CD4-positive, alpha-beta T cell (primary cell): ENCODE data around the gene USP32. TPM values are rescaled to one million over a fixed set of nuclear protein-coding genes. Genes with fewer than 3 reads are reported as not detected.

Source experiments
- ATAC-seq: fragments of 200-7000 bp; cut with Tn5 transposase; one replicate; pipeline ENCODE4 v1.10.0; 2022; ENCODE audit warnings: mild to moderate bottlenecking; ENCODE audit not compliant: poor library complexity
- CTCF ChIA-PET: fragments of 350-600 bp; sonication (Branson Sonifier 250); formaldehyde crosslinking; loops from one replicate; lab custom pipeline; 2021; ENCODE audit warnings: antibody characterized with exemption, inconsistent platforms; lab: Charles Lee
- POLR2A ChIA-PET: fragments of 350-600 bp; sonication (Branson Sonifier 250); formaldehyde crosslinking; loops from one replicate; lab custom pipeline; 2021; ENCODE audit warnings: antibody characterized with exemption, inconsistent platforms; lab: Charles Lee
- DNase-seq, 14 experiments: peaks; one replicate each; pipeline ENCODE4 v3.0.0-alpha.2; 2013 to 2020; ENCODE audit warnings: mixed read lengths in 2 of 14
- H3K27ac ChIP-seq, 2 donors: one replicate each; pipeline versions ENCODE4 v1.5.1 to v1.7.0; 2013; ENCODE audit warnings: low read length in 2 of 2, low read depth in 1 of 2, mild to moderate bottlenecking in 1 of 2
- H3K27me3 ChIP-seq, 2 experiments: 1 replicate in 1 of 2; 2 replicates in 1 of 2; pipeline versions ENCODE4 v1.6.1 to v1.7.0; 2013; ENCODE audit warnings: low read length in 2 of 2, control low read depth in 1 of 2, mild to moderate bottlenecking in 1 of 2, moderate library complexity in 1 of 2; ENCODE audit not compliant: insufficient read depth in 2 of 2, control insufficient read depth in 1 of 2
- H3K36me3 ChIP-seq: one replicate; pipeline ENCODE4 v1.6.1; 2013; ENCODE audit warnings: low read length, control low read depth; ENCODE audit not compliant: insufficient read depth
- H3K4me1 ChIP-seq: one replicate; pipeline ENCODE4 v1.6.1; 2013; ENCODE audit warnings: low read length, control low read depth; ENCODE audit not compliant: insufficient read depth
- H3K4me3 ChIP-seq: one replicate; pipeline ENCODE4 v1.5.1; 2013; ENCODE audit warnings: mild to moderate bottlenecking, low read length, moderate library complexity
- H3K9me3 ChIP-seq, 2 experiments: 1 replicate in 1 of 2; 2 replicates in 1 of 2; pipeline versions ENCODE4 v1.6.1 to v1.7.0; 2013; ENCODE audit warnings: low read length in 2 of 2, mild to moderate bottlenecking in 2 of 2, control low read depth in 1 of 2, moderate library complexity in 1 of 2; ENCODE audit not compliant: control insufficient read depth in 1 of 2, insufficient read depth in 1 of 2
- H3K27ac Mint-ChIP-seq: one replicate; pipeline ENCODE4 v1.8.0; 2020; ENCODE audit warnings: mixed read lengths
- H3K27me3 Mint-ChIP-seq: one replicate; pipeline ENCODE4 v1.8.0; 2021; ENCODE audit warnings: mixed read lengths
- H3K36me3 Mint-ChIP-seq: one replicate; pipeline ENCODE4 v1.8.0; 2021; ENCODE audit warnings: low read depth, mixed read lengths
- H3K4me1 Mint-ChIP-seq: one replicate; pipeline ENCODE4 v1.8.0; 2021; ENCODE audit warnings: low read depth, mixed read lengths
- H3K4me3 Mint-ChIP-seq: one replicate; pipeline ENCODE4 v1.8.0; 2020; ENCODE audit warnings: mild to moderate bottlenecking, mixed read lengths
- H3K9me3 Mint-ChIP-seq: one replicate; pipeline ENCODE4 v1.8.0; 2020; ENCODE audit warnings: mixed read lengths
- CTCF ChIP-seq: fragments of 200-600 bp; IDR thresholded peaks from one replicate; pipeline ENCODE4 v1.8.0; 2022; ENCODE audit warnings: antibody characterized with exemption, mild to moderate bottlenecking
- intact Hi-C, 2 experiments: fragments of 100-400 bp; cut with DNase I in 1 of 2; cut with micrococcal nuclease in 1 of 2; formaldehyde crosslinking; loops; one replicate each; pipeline versions ENCODE4 v1.15.1 to v1.9.0; 2023 to 2025; cut with DNase I, micrococcal nuclease
- total RNA-seq, 174 experiments: library from RNA in 2 of 174; stranded (reverse) in 2 of 174; gene quantifications; one replicate each; pipeline ENCODE4 v1.2.3 and lab custom pipeline; 2021 to 2026

USP32 gene
- total RNA-seq, 2 experiments from 2014 or later = 23.9 to 24.7 TPM

GRCh38 chr17:60148373-60148772, 243.6 kb downstream of the USP32 start:
- H3K9me3 ChIP-seq = peaks cover 0 to 11% of the 10 kb centered on the region in 2 experiments
- peaks cover 25% of the 10 kb centered on the region for H3K4me1 Mint-ChIP-seq
- H3K9me3 Mint-ChIP-seq = no peaks in the 10 kb centered on the region
- no peak overlapping the region for H3K27ac ChIP-seq
- no peaks in the 10 kb centered on the region for H3K36me3 Mint-ChIP-seq
- H3K36me3 ChIP-seq = no peaks in the 10 kb centered on the region
- ATAC-seq = no peak
- no peak for TF ChIP-seq CTCF
- no peak overlapping the region for H3K27ac Mint-ChIP-seq
- H3K4me3 ChIP-seq = no peak overlapping the region
- H3K27me3 Mint-ChIP-seq = peaks cover 96% of the 10 kb centered on the region
- ChIA-PET POLR2A (no interaction called here), CTCF (no interaction called here)
- H3K27me3 ChIP-seq = peaks cover 56 to 76% of the 10 kb centered on the region in 2 experiments
- DNase-seq = no peak
- intact Hi-C loops = no loop called here
- H3K4me1 ChIP-seq = peaks cover 23% of the 10 kb centered on the region
- H3K4me3 Mint-ChIP-seq = no peak overlapping the region

- CTCF ChIA-PET = no interaction called here
- peaks cover 96% of the 10 kb centered on the region for H3K27me3 Mint-ChIP-seq
- Histone ChIP-seq H3K4me1 (peaks cover 29% of the 10 kb centered on the region), H3K27me3 (peaks cover 59 to 80% of the 10 kb centered on the region in 2 experiments), H3K36me3 (no peaks in the 10 kb centered on the region), H3K9me3 (peaks cover 0 to 11% of the 10 kb centered on the region in 2 experiments), H3K27ac (no peak overlapping the region), H3K4me3 (no peak overlapping the region)
- DNase-seq = no peak
- intact Hi-C loops = no loop called here
- TF ChIP-seq CTCF = no peak
- no peak overlapping the region for H3K4me3 Mint-ChIP-seq
- no peaks in the 10 kb centered on the region for H3K36me3 Mint-ChIP-seq
- ATAC-seq = no peak
- H3K27ac Mint-ChIP-seq = no peak overlapping the region
- peaks cover 32% of the 10 kb centered on the region for H3K4me1 Mint-ChIP-seq
- POLR2A ChIA-PET = interaction anchor here (1.1 kb wide), 1 partner anchor 10 kb away, joined by 3 read pairs; no protein-coding TSS in a partner anchor
- H3K9me3 Mint-ChIP-seq = no peaks in the 10 kb centered on the region
Observed at GRCh38 chr17:60147553-60148223, 244.2 kb downstream of the USP32 start.

- Mint-ChIP-seq H3K4me1 (peaks cover 32% of the 10 kb centered on the region), H3K27me3 (peaks cover 94% of the 10 kb centered on the region), H3K9me3 (no peaks in the 10 kb centered on the region), H3K27ac (no peak overlapping the region), H3K4me3 (no peak overlapping the region), H3K36me3 (no peaks in the 10 kb centered on the region)
- intact Hi-C loops = no loop called here
- POLR2A ChIA-PET = interaction anchor here (0.6 to 1.1 kb wide), 2 partner anchors 9 to 11 kb away, joined by 3 read pairs; no protein-coding TSS in a partner anchor
- Histone ChIP-seq H3K27ac (no peak overlapping the region), H3K27me3 (peaks cover 65 to 81% of the 10 kb centered on the region in 2 experiments), H3K9me3 (peaks cover 0 to 19% of the 10 kb centered on the region in 2 experiments), H3K4me3 (no peak overlapping the region), H3K36me3 (no peaks in the 10 kb centered on the region), H3K4me1 (peaks cover 27% of the 10 kb centered on the region)
- DNase-seq (no peak), ATAC-seq (no peak)
- CTCF ChIA-PET = no interaction called here
- no peak for TF ChIP-seq CTCF
Observed at GRCh38 chr17:60146206-60146605, 245.7 kb downstream of the USP32 start.
